Esophagus (tissue), 2 donors: ENCODE results near the gene FBXL14. TPM values are rescaled to one million over a fixed set of nuclear protein-coding genes. Genes with fewer than 3 reads are reported as not detected.

ENCODE experiments used
- H3K27ac ChIP-seq, 2 donors: one replicate each; pipeline ENCODE4 v1.5.1; 2013; ENCODE audit warnings: low read depth in 2 of 2, mild to moderate bottlenecking in 2 of 2, inconsistent platforms in 1 of 2, low read length in 1 of 2, moderate library complexity in 1 of 2
- H3K27me3 ChIP-seq, 2 donors: one replicate each; pipeline ENCODE4 v1.6.1; 2013; ENCODE audit warnings: low read length in 2 of 2, control low read depth in 1 of 2, mild to moderate bottlenecking in 1 of 2; ENCODE audit not compliant: insufficient read depth in 2 of 2, control insufficient read depth in 1 of 2
- H3K36me3 ChIP-seq, 2 donors: one replicate each; pipeline ENCODE4 v1.6.1; 2013; ENCODE audit warnings: low read length in 1 of 2; ENCODE audit not compliant: control insufficient read depth in 2 of 2, insufficient read depth in 2 of 2
- H3K4me1 ChIP-seq, 2 donors: one replicate each; pipeline ENCODE4 v1.6.1; 2013; ENCODE audit warnings: low read length in 1 of 2; ENCODE audit not compliant: control insufficient read depth in 2 of 2, insufficient read depth in 2 of 2
- H3K4me3 ChIP-seq, 2 donors: one replicate each; pipeline ENCODE4 v1.5.1; 2013; ENCODE audit warnings: low read length in 2 of 2, mild to moderate bottlenecking in 2 of 2, low read depth in 1 of 2, moderate library complexity in 1 of 2
- H3K9me3 ChIP-seq, 2 donors: one replicate each; pipeline ENCODE4 v1.6.1; 2013; ENCODE audit warnings: mild to moderate bottlenecking in 2 of 2, low read depth in 1 of 2, low read length in 1 of 2, moderate library complexity in 1 of 2; ENCODE audit not compliant: control insufficient read depth in 2 of 2, insufficient read depth in 1 of 2
- WGBS, 2 donors: extraction: QIAGEN DNeasy Blood & Tissue Kit; methylation state at CpG; one replicate each; pipeline ENCODE4 v1.1.7; 2013; 5-methylcytosine and 5-hydroxymethylcytosine counted together
- polyA plus RNA-seq, 2 donors: library from polyadenylated mRNA; stranded (reverse); fragments of 200-250 nt; gene quantifications; one replicate each; pipeline ENCODE4 v1.2.3, GENCODE V29; 2013
- donor health status: healthy with polysubstance abuse.
- donor health status: Bipolar disorder and iron deficiency.

Gene FBXL14
- polyA plus RNA-seq = 1 to 10 TPM; 2.8 to 6.2 TPM

GRCh38 chr12:1594261-1595025, at the start of gene FBXL14:
Gene FBXL14 (minus strand): TSS chr12:1594581. CDS start chr12:1594066, 515 bp downstream.
- Histone ChIP-seq H3K27ac (peak within 1 kb of the TSS; percentile 95 to 97), H3K27me3 (no peaks in the 10 kb centered on the region), H3K9me3 (no peaks in the 10 kb centered on the region), H3K36me3 (no peaks in the 10 kb centered on the region), H3K4me1 (peaks cover 11 to 20% of the 10 kb centered on the region in 2 donors), H3K4me3 (peak within 1 kb of the TSS; percentile 81 to 91)
- 1% methylated on average over 85 to 115 of the region's 115 CpGs for whole genome bisulfite sequencing, 2 donors

DNA sequence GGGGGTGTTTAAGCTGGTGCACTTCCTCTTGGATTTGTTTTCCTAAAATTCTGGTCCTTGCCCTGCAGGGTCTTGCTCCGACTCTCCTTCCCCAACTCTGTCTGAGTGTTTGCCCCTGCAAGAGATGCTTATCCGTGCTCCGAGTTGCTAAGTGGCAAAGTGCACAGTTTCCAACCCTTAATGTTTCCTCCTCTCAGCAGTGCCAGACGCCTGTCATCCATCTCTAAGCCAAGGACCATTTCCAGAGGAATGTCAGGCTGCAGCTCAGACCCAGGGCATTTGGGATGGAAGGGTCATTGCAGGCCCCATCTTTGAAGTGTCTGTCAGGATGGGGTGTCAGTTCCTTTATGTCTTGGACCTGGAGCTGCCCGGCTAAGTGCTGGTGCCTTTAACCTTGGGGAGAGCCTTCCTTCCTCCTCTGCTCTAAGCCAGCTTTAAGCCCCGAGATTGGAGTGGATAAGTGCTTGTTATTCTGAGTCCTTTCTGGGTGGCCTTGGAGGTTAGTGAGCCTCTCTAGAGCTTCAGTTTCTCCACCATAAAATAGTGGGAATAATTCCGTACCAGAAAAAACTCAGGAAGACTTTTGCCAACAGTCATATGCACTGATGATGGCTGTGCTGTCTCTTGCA, 49.6 kb upstream of the FBXL14 start:
- H3K4me3 ChIP-seq = no peak overlapping the region
- H3K4me1 ChIP-seq = peaks cover 0 to 4% of the 10 kb centered on the region in 2 donors
- H3K27me3 ChIP-seq = no peaks in the 10 kb centered on the region
- no peak overlapping the region for H3K27ac ChIP-seq
- 45 to 52% methylated on average over 7 of the region's 7 CpGs for WGBS, 2 donors
- peaks cover 0 to 4% of the 10 kb centered on the region in 2 donors for H3K36me3 ChIP-seq
- H3K9me3 ChIP-seq = no peaks in the 10 kb centered on the region

- H3K27me3 ChIP-seq = no peaks in the 10 kb centered on the region
- H3K4me3 ChIP-seq = no peak overlapping the region
- peaks cover 0 to 4% of the 10 kb centered on the region in 2 donors for H3K4me1 ChIP-seq
- 84 to 88% methylated on average over 9 of the region's 9 CpGs for WGBS, 2 donors
- no peak overlapping the region for H3K27ac ChIP-seq
- H3K36me3 ChIP-seq = peaks cover 0 to 4% of the 10 kb centered on the region in 2 donors
- H3K9me3 ChIP-seq = no peaks in the 10 kb centered on the region
These were observed 48.7 kb upstream of the FBXL14 start for GRCh38 chr12:1643043-1643442.

GRCh38 chr12:1642513-1642912, 48.1 kb upstream of the FBXL14 start:
- Histone ChIP-seq H3K27me3 (no peaks in the 10 kb centered on the region), H3K27ac (no peak overlapping the region), H3K4me1 (peaks cover 0 to 4% of the 10 kb centered on the region in 2 donors), H3K4me3 (no peak overlapping the region), H3K36me3 (peaks cover 0 to 4% of the 10 kb centered on the region in 2 donors), H3K9me3 (no peaks in the 10 kb centered on the region)
- 66 to 70% methylated on average over 7 of the region's 7 CpGs for WGBS, 2 donors

DNA sequence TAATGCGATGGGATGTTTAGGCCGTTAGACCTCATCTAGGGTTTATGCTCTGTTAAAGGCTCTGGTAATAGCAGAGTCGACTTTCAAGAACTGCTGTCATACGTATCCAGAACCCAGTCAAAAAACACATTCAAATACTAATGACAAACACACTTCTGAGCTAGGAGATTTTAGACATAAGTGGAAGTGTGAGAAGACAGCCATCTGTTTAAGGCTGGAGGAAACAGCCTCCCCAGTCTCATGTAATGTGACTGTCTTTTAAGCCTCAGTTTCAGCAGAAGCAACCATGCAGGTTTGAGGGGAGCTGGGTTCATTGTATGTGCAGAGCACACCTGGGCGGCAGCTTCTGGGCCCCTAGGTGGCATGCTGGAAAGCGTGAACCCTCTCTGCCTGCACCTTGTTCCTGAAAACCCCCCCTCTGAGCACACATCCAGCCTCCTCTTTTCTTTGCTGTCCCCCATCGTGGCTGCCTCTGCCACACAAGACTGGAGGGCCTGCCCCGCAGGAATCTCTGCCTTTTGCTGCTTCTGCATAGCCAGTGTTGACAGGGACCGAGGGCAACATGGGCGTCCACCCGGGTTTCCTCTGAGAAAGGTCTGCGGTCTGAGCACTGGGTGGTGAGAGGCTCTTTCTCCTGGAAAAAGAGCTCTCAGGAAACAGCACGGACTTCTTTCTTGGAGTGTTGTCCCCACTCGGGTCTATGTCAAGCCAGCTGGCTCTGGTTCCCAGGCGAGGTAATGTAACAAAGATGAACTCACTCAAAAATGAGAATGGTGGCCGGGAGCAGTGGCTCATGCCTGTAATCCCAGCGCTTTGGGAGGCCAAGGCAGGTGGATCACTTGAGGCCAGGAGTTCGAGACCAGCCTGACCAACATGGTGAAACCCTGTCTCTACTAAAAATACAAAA, 46.2 kb upstream of the FBXL14 start:
- no peak overlapping the region for H3K4me3 ChIP-seq

DNA sequence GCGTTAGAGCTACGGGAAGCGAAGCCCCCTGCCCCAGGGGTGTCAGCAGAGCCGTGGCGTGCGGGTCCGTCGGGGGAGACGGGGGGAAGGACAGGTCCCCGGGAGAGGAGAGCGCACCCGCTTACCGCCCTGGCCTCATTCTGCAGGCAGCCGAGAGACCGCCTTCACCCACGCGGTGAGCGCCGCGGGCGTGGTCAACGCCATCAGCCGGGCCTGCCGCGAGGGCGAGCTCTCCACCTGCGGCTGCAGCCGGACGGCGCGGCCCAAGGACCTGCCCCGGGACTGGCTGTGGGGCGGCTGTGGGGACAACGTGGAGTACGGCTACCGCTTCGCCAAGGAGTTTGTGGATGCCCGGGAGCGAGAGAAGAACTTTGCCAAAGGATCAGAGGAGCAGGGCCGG, 45.2 kb upstream of the FBXL14 start:
- Histone ChIP-seq H3K36me3 (no peaks in the 10 kb centered on the region), H3K27me3 (no peaks in the 10 kb centered on the region), H3K4me1 (no peaks in the 10 kb centered on the region), H3K4me3 (no peak overlapping the region), H3K27ac (no peak overlapping the region), H3K9me3 (no peaks in the 10 kb centered on the region)
- 81 to 85% methylated on average over 36 to 40 of the region's 40 CpGs for WGBS, 2 donors

More for the DNA sequence above, 46.2 kb upstream of the FBXL14 start:
- H3K36me3 ChIP-seq = peaks cover 0 to under 1% of the 10 kb centered on the region in 2 donors
- WGBS, 2 donors = 80 to 82% methylated on average over 18 of the region's 18 CpGs
- no peaks in the 10 kb centered on the region for H3K27me3 ChIP-seq
- no peaks in the 10 kb centered on the region for H3K9me3 ChIP-seq
- H3K4me1 ChIP-seq = peaks cover 0 to 4% of the 10 kb centered on the region in 2 donors
- no peak overlapping the region for H3K27ac ChIP-seq

- Histone ChIP-seq H3K4me3 (no peak overlapping the region), H3K27me3 (no peaks in the 10 kb centered on the region), H3K9me3 (no peaks in the 10 kb centered on the region), H3K27ac (no peak overlapping the region), H3K36me3 (no peaks in the 10 kb centered on the region), H3K4me1 (no peaks in the 10 kb centered on the region)
- 78 to 79% methylated on average over 5 of the region's 5 CpGs for WGBS, 2 donors
These were observed 43.8 kb upstream of the FBXL14 start for GRCh38 chr12:1638203-1638602.

- H3K36me3 ChIP-seq = peaks cover 0 to 4% of the 10 kb centered on the region in 2 donors
- 81 to 86% methylated on average over 11 of the region's 11 CpGs for WGBS, 2 donors
- no peaks in the 10 kb centered on the region for H3K27me3 ChIP-seq
- peaks cover 0 to 3% of the 10 kb centered on the region in 2 donors for H3K9me3 ChIP-seq
- no peak overlapping the region for H3K4me3 ChIP-seq
- H3K27ac ChIP-seq = no peak overlapping the region
- no peaks in the 10 kb centered on the region for H3K4me1 ChIP-seq
These were observed 41.1 kb upstream of the FBXL14 start for GRCh38 chr12:1635301-1636095.
